Esophagus mucosa (tissue), 1 donor: Measurements from ENCODE around the gene SMOC1. TPM values are rescaled to one million over a fixed set of nuclear protein-coding genes. Genes with fewer than 3 reads are reported as not detected.

Source experiments
- ATAC-seq: fragments of 200-7000 bp; cut with Tn5 transposase; one replicate; pipeline ENCODE4 v1.9.1; 2020
- total RNA-seq: library from RNA; stranded (reverse); gene quantifications from one replicate; pipeline ENCODE4 v1.2.4, GENCODE V29; 2023
- donor health status: DM: yes; HTN: yes; CAD: no.

SMOC1 gene
- total RNA-seq, 1 donor from 2014 or later, result 0.12 TPM

DNA sequence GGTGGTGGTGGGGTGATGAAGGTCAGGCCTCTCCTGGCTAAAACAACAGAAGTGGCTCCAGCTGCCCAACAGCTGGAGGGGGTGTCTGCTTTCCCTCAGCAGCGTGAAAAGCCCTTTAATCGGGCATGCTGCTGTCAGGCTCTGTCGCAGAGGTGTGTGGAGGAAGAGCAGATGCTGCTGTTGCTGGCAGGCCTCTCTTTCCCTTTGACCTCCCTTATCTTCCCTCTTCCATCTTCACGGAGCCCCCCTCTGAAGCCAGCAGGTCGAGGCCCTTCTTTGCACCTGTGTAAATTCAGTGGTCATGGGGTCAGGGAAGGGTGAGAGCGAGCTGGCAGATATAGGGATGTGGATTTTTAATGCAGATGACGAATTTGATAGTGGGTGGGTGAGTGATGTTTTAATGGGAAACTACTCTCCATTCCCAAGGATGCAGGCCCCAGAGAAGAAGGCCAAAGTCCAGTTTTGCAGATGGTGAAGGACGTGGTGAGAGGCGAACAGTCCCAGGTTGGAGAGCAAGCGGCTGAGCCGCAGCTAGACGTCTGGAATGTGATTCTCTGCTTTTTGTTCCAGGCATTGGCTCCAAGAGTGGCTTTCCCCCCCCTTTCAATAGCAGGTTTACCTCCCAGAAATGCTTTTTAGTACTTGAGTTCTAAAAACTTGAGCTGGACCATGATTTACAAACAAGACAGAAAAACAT, 64.0 kb downstream of the SMOC1 start:
- ATAC-seq, result no peak

DNA sequence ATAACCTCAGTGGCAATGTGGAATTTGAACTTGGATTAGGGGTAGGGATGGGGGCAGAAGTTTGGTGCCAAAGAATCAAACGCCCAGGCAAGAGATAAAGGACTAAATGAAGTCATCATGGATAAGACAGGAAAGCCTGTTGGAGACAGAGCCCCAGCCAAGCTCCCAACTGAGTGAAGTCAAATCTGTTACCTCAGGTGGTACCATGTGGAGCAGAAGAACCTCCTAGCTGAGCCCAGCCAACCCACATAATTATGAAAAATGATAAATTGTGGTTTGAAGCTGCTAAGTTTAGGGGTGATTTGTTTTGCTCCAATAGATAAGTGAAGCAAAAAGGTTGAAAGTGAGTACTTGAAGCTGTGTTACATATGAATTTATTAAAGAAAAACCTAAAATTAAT, 66.1 kb downstream of the SMOC1 start:
- no peak for ATAC-seq

DNA sequence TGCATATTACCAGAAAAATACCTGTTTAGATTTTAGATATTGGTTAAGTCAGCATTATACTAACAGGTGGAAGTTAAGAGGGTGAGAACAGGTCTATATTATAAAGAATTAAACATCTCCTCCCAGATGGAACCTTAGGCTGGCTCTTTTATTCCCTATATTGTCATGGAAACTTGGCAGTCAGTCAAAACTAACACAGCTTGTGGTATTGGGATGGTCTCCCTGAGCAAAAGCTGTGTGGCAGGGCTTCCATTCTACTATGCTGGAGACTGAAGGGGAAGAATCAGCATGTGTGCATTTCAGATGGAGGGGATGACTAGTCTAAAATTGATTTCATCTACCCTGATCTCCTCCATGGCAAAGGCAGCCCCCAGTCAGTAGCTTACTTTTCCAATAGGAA, 66.7 kb downstream of the SMOC1 start:
- no peak for ATAC-seq

DNA sequence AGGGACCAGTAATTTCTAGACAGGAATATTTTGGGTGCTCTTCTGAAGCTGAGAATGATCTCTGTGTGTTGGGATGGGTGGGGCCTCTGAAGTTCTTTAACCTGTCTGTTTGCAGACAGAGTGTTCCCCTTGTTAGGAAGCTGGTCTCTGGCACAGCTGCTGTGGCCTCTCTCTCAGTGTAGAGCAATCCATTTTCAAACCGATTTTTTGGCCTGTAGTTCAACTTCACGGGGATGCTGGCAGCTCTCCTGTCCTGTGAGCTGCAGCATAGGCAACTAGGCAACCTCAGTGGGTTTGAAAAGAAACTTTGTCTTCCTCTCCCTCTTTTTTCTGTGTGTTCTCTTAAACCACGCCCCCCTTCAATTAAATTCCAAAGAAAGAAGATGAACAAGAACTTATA, 69.1 kb downstream of the SMOC1 start:
- no peak for ATAC-seq

DNA sequence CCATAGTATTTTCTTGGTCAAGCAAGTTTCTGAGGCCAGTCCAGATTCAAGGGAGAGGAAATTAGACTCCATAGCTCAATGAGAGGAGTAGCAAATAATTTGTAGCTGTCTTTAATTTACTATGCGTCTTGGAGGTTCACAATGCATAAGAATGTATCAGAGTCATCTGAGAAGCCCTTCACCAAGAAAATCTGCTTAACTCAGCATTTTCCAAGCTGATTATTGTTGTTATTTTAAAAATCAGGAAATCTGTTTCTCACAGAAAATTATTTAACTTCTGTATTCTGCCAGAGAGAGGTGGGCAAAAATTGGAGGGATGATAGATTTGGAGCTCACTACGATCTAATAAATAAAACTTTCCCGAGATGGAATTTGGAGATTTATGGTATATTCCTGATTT, 72.0 kb downstream of the SMOC1 start:
- ATAC-seq, result no peak

DNA sequence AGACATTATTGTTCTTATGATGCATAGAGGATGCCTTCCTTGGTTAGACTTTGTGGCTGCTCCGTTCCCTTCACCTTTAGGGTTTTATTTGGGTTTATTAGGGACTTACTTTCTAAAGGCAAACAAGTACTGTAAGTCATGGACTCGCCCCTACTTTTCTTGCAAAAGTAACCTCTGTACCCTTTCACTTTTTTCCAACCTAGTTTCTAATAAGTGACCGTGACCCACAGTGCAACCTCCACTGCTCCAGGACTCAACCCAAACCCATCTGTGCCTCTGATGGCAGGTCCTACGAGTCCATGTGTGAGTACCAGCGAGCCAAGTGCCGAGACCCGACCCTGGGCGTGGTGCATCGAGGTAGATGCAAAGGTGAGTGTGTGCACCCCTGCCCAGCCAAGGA, 72.7 kb downstream of the SMOC1 start:
- no peak for ATAC-seq

DNA sequence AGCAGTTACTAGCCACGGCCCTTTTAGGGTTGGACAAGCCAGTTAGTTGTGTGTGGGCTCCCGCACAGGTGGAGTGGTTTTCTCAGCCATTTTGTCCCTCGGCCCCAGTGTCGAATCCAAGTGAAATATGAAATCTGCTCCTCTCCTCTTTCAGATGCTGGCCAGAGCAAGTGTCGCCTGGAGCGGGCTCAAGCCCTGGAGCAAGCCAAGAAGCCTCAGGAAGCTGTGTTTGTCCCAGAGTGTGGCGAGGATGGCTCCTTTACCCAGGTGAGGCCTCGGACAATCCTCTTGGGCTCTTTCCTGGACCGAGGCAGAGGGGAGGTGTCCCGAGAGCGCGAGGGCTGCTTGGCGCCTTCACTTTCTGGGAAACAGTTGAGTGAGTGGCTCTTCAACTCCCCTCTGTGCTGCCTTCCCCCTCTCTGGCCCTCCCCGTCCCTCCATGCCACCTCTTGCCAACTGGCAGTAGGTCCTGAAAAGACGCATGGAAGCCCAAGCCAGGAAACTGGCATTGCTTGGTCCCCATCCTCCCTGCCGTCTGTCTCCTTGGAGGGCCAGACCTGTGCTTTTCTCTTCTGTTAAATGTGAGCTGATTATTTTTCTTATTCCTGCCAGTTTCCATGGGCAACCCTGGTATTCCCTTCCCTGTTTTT, 74.2 kb downstream of the SMOC1 start:
- ATAC-seq, result no peak

DNA sequence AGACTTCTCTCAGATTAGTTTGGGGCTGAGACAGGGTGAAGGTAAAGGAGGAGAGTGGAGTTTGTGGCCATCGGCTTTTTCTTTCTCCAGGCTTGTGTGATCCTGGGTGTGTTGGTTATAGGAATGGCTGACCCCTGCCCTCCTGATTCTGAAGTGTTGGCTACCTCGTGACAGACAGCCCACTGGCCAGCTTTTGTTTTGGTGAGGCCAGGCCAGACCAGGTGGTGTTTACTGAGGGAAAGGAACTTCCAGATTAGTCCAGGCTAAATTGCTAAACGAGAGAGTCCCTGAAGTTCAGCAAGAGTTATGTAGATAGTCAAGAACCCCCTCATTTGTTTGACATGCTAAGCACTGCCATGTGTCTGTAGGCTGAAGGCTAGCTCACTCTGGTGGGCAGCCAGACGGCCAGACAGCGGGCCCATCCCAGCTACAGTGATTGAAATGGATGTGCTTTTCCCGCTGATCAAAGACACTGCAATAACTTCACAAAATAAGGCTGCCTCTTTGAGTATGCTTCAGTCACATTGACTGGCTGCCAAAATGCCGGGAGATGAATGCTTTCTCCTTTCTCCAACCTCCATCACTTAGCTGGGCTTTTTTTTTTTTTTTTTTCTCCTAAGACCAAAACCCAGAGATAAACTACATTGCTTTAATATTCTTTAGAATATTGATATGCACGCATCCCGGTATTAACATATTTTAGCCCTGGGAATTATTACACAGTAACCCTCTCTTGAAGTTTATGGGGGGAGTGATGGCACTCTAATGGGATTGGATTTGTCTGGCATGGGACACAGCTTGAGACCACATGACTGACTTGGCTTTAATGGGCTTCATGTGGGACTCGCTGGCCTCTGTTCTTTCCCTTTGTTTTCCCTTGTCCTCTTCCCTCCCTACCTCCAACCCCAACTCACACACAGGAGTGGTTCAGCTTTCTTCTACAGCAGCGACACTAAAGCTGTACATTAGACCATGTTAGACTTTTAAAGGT, 76.9 kb downstream of the SMOC1 start:
- ATAC-seq, result no peak

DNA sequence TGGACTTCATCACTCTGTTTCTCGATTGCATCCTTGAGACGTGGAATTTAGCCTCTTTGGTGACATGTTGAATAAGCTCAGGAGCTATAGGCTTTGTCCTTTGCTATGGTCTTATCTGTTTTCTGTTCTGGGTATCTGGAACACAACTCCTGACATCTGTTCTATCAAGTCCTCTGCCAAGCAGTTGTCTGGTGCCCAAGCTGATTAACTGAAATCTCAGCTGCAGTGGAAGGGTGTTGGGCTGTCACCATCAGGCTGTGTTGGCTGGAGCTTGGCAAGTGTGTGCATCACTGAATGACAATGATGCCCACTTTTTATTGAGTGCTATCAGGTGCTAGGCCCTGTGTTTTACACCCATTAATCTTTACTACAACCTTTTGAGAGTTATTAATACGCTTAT, 77.8 kb downstream of the SMOC1 start:
- no peak for ATAC-seq

DNA sequence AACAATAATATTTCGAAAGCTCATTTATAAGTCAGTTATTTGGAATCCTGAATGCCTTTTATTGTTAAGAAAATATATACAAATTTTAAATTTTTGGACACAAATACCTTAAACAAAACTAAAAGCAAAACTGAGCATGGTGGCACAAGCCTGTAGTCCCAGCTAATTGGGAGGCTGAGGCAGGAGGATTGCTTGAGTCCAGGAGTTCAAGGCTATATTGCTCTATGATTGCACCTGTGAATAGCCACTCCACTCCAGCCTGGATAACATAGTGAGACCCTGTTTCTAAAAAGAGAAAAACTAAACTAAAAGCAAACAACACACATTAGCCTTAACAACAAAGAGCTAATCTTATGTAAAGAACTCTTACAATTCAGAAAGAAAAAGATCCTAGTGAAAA, 78.8 kb downstream of the SMOC1 start:
- no peak for ATAC-seq

DNA sequence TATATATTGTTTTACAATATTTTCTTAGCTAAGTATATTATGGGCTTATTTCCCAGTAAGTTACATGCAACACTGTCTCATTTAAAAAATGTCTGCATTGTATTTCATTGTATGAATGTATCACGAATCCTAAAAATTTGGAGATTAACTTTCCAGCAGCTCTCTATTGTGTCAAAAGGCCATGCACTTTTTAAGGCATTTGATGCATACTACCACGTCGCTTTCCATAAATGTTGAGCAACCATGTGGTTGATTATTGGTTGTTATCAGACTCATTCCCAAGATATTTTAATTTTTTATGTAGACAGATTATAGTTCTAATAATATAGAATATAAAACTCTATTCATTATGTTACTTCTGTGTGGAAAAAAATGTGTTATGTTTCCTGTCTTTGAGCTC, 79.9 kb downstream of the SMOC1 start:
- no peak for ATAC-seq

DNA sequence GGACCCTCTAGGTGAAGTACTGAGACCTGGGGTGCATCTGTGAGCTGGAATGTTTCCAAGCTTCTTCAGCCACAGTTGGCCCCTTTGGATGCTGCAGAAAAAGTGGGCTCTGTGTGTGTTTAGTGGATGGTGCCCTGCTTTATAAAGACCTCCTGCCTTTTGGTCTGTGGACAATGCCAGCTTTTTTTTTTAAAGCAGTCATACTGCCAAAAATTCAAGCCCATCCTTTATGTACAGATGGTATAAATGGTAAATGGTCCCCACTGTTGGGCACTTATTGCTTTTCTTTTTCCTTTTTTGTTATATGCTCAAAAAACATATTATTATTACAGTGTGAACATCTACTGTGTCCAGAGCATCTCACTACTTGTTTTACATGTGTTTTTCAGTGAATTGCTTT, 81.1 kb downstream of the SMOC1 start:
- ATAC-seq, result no peak

DNA sequence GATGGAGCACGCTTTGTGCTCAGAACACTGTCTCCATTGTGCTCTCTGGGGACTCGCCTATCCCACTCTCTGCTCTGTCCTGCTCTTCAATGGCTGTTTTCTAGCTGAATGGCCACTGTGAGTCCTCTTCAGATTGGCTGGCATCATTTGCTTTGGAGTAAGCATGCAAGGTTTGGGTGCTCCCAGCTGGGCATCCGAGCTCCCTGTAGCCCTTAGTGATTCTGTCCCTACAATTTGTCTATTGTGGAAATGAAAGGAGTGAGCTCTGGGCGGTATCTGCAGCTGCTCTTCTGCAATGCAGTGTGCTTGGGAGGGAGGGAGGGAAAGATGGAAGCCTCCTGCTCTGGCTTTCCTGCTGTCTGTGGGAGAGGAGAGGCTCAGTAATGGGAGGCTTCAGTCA, 84.8 kb downstream of the SMOC1 start:
- no peak for ATAC-seq

DNA sequence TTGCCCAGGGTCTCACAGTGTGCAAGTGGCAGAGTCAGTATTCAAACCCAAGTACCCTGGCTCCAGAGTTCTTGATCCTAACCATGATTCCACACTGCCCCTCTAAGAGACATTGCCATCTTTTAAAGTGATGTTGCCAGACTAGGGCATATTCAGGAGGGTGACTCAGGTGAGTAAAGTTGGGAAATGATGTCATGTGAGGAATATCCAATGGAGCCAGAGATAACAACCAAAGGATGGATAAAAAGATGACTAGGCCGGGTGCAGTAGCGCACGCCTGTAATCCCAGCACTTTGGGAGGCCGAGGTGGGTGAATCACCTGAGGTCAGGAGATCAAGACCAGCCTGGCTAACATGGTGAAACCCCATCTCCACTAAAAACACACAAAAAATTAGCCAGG, 85.6 kb downstream of the SMOC1 start:
- no peak for ATAC-seq

DNA sequence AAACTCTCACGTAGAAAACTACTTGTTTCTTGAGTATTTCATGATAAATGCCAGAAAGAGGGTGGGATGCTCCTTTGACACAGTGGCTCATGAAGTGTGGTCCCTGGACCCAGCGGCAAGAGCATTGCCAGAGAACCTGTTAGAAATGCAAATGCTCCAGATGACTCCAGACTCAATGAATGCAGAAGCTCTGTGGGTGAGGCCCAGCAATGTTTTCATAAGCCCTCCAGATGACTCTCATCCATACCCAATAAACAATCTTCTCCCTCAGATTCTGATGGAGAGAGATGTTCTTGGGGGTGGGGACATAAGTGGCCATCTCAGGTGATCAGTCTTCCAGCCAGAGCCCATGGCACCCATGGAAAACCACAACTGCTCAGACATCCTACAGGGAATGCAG, 88.9 kb downstream of the SMOC1 start:
- no peak for ATAC-seq

DNA sequence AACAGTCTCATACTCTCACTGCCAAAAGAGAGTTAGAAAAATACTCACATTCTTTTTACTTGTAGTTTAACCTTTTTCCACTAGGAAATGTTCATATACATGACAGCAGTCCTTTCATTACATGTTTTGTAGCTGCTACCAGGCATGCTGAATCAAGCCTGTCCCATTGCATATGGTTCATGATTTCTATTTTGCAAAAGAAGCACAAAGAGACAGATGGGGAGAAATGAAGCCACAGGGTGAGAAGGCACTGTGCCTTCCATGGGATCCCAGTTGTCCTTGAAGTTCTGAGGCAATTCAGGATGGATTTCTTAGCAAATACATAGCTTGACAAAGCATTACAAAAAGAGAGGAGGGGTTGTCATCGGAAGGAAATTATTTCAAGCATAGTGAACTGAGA, 89.5 kb downstream of the SMOC1 start:
- no peak for ATAC-seq

DNA sequence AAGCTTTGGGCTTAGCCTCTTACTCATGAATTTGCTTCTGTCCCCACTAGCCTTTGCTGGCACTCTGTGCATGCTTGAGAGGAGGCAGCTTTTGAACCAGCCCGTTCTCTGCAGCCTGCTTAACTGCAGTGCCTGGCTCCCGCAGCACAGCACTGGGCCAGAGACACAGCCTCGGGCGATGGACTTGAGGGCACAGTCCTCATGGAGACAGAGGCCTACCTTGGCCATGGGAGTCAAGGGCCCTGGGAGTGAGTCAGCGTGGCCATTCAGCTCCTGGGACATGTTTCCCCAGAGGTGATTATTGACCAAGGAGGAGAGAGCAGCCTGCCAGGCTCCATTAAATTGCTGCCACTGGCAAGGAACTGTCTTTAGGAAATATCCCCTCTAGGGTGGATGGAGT, 93.5 kb downstream of the SMOC1 start:
- no peak for ATAC-seq

DNA sequence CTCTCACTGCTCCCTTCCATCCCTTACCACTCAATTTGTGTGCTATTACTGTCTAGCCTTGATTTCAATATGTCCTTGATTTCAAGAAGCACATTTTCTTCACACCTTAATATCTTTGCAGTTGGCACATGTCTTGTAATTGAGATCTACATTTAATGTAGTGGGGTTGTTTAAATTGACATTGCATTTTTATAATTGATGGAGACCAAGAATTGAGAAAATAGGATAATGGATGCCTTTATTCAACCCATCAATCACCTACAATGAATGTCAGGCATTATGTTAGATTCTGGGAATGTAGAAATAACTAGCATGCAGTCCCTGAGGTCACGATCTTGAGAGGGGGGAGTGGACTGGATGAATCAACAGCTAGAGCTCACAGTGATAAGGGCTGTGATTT, 94.6 kb downstream of the SMOC1 start:
- ATAC-seq, result no peak

DNA sequence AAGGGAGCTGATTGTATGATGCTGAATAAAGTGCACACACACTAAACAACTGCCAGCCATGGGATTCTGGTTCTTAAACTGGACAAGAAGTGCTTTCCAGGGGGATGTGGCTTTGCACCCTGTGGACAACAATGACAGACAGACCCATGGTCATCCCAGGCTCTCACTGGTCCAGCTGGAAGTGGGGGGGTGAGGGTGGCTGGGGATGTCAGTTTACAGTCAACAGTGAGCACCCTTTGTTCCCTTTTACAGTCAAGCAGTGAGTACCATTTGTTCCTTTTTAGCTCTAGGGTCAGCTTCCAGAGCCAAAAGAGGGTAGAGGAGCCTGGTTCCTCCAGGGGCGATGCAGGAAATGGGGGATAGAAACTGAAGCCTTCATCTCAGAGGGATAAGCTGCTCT, 100.7 kb downstream of the SMOC1 start:
- no peak for ATAC-seq

DNA sequence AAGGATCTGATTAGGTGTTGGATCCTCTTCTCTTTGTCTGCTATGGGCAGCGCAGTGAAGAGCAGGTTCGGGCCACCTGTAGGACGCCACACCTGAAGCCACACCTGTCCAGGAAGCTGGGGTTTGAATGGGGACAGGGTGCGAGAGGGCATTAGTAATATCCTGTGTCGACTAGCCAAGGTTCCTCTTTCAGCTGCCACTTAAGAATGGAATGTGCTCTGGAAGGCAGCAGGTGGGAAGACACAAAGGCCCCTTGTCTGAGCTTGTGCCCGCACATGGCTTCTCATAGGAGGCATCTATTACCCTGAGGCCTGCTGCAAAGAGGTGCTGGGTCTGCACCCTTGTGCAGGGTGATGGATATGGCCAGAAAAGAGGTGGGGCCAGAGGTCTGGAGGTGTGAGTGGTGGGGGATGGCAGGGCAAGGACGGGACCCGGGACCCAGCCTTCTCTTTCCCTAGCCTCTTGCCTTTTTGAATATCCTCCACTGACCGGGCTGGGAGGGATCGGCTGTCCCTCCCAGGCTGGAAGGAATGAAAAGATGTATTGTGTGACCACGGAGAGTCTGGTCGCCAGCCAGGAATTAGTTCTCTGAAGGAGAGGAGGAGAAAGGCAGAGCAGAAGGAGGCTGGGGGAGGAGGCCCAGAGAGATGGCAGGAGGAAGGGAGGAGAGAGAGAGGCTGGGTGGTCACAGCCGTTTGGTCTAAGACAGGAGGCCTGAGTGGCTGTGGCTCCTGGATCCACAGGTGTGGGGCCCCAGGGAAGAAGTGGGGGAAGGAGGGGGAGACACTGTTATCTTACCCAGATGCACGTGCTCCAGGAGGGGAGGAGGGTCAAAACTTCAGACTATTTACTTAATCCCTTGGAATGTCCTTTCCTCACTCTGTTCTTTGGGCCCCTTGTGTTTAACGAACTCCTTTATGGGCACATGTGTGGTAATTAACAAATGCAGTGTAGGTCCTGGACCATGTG, 101.5 kb downstream of the SMOC1 start:
- ATAC-seq, result peak; percentile 78

DNA sequence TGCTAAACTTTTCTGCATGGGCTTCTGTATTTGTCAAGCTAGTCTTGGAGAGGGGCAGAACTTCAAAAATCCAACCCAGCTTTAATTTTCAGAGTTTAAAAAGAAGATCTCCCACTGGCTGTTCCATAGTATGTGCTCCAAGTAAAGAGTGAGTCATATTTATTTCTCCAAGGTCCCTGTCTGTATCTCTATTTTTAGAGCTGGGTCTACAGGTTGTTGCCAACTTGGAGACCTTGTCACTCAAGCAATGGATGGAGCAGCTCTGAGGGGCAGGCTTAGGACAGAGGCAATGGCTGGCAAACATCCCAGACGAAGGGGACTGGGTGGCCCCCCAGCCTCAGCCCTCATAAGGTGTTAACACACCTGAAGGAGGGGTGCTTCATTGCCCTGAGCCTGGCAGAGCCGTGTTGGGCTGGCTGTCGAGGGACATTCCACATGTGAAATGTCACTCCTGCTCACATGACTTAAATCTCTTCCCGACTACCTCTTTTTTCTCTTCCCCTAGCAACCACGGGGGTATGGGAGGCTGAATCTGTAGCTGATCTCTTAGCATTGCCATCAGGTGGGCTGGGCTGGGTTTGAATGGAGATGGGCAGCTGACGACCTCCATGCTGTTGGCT, 103.1 kb downstream of the SMOC1 start:
- no peak for ATAC-seq

DNA sequence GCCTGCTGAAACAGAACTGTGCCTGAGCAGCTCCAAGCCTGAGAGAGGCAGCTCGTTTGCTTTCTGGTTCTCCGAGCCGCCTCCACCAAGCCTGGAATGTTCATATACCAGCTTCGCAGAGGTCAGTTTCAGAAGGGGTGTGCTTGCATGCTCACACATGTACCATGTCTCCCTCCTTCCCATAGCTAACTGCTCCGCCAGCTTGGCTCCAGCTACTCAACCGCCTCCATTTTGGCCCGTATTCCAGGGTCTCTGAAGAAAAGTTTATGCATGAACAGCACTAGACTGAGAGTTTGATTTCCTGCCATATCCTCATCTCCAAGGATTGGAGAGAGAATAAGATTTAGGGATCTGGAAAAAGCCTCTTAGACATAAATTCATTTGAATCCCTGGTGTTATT, 103.7 kb downstream of the SMOC1 start:
- no peak for ATAC-seq
